T-helper 2 cell treated with Interferon-gamma antibody and Interleukin-4, amounts not matched to agents 5 μg/mL and 100 μg/mL, for 36 hours (primary cell): ENCODE results near the gene COL16A1.
"Not testable (repeated sequence)": the region's sequence is repeated elsewhere in the genome, so short reads cannot be mapped to it uniquely, and the experiment has no call there.

Experiments
- DNase-seq: peaks from one replicate; pipeline ENCODE4 v3.0.0; 2021; ENCODE audit warnings: low spot score
- H3K27ac Mint-ChIP-seq: one replicate; pipeline ENCODE4 v1.8.0; 2021; ENCODE audit warnings: mild to moderate bottlenecking, mixed read lengths
- H3K27me3 Mint-ChIP-seq: one replicate; pipeline ENCODE4 v1.8.0; 2021; ENCODE audit warnings: low read depth, mixed read lengths
- H3K36me3 Mint-ChIP-seq: one replicate; pipeline ENCODE4 v1.8.0; 2021; ENCODE audit warnings: low read depth, mixed read lengths
- H3K4me1 Mint-ChIP-seq: one replicate; pipeline ENCODE4 v1.8.0; 2021; ENCODE audit warnings: low read depth, mixed read lengths
- H3K4me3 Mint-ChIP-seq: one replicate; pipeline ENCODE4 v1.8.0; 2022; ENCODE audit warnings: mild to moderate bottlenecking, moderate library complexity, mixed read lengths
- H3K9me3 Mint-ChIP-seq: one replicate; pipeline ENCODE4 v1.8.0; 2021; ENCODE audit warnings: mixed read lengths

Gene COL16A1

GRCh38 chr1:31725777-31726535 is 22.1 kb upstream of the COL16A1 start:
- Mint-ChIP-seq H3K4me1 (no peaks in the 10 kb centered on the region), H3K4me3 (no peak overlapping the region), H3K9me3 (no peaks in the 10 kb centered on the region), H3K27me3 (no peaks in the 10 kb centered on the region), H3K27ac (no peak overlapping the region), H3K36me3 (no peaks in the 10 kb centered on the region)
- DNase-seq = no peak

DNA sequence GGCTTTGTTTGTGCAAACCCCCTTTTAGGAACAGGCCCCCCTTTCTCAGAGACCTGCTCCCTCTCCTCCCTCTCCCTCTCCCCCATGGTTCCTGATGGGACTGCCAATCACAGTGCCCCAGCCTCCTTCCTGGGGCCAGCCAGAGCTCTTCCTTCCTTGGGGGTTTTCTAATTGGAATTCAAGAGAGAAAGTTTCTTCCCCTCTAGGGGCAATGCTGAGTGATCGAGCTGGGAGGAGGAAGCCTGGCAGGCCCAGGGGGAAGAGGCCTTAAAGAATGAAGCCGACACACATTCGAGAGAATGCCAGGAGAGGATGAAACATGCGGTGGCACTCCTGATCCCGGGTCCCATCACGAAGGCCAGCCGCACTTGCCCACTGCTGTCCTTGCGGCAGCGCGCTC is 21.3 kb upstream of the COL16A1 start:
- H3K27ac Mint-ChIP-seq = no peak overlapping the region

DNA sequence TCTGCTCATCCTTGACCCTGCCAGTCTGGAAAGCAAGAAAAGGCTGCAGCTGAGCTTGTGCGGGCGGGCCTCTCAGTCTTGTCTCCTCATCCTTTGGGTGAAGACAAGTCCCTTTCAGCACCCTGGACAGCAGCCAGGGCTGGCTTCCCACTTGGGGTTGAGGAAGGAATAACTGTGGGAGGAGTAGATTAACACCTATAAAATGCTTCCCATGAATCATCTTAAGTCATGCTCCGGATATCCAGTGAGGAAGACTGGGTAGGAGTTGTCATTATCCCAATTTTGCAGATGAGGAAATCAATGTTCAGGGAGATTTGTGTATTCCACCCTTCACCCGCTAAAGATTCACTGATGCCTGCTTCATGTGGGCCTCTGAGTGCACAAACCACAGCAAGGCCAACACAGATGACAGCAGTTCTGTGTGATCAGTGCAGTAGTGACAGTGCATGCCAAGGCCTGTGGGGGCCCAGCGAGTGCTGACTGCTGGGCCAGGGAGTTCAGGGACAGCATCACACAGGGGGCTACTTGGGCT is 20.1 kb upstream of the COL16A1 start:
- Mint-ChIP-seq H3K27ac (no peak overlapping the region), H3K4me3 (no peak overlapping the region), H3K36me3 (no peaks in the 10 kb centered on the region), H3K9me3 (no peaks in the 10 kb centered on the region), H3K4me1 (no peaks in the 10 kb centered on the region), H3K27me3 (peaks cover under 1% of the 10 kb centered on the region)
- peak; percentile 37 for DNase-seq

More for the DNA sequence above, 21.3 kb upstream of the COL16A1 start:
- no peak for DNase-seq
- Mint-ChIP-seq H3K36me3 (no peaks in the 10 kb centered on the region), H3K4me1 (no peaks in the 10 kb centered on the region), H3K4me3 (no peak overlapping the region), H3K9me3 (no peaks in the 10 kb centered on the region), H3K27me3 (no peaks in the 10 kb centered on the region)

DNA sequence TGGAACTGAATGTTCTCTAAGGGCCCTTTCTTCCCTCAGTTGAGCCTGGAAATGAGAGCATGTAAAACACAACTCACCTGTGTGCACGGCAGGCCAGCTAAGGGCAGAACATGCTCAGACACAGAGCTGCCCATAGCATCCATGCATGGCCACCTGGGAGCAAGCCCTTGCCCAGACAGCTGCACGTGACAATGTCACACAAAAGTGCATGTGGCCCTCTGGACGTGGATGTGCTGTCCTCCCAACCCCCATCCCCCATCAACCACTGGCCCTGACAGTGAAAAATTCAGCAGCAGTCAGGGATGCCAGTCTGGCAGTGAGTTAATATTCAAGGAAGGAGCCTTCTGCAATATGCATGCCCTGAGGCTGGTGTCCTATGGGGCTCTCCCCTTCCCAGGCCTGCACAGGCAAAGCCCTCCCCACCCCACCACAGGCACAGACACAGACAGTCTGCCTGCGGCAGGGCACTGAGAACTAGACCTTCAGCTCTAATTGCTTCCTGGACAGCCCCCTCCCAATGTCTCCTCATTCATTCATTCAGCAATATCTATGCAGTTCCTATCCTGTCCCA is 14.6 kb upstream of the COL16A1 start:
- no peak overlapping the region for H3K27ac Mint-ChIP-seq
- H3K9me3 Mint-ChIP-seq = no peaks in the 10 kb centered on the region
- H3K36me3 Mint-ChIP-seq = no peaks in the 10 kb centered on the region
- H3K27me3 Mint-ChIP-seq = peaks cover 45% of the 10 kb centered on the region
- no peak for DNase-seq
- peaks cover 5% of the 10 kb centered on the region for H3K4me1 Mint-ChIP-seq
- no peak overlapping the region for H3K4me3 Mint-ChIP-seq

GRCh38 chr1:31717341-31717740 is 13.5 kb upstream of the COL16A1 start:
- Mint-ChIP-seq H3K9me3 (no peaks in the 10 kb centered on the region), H3K36me3 (no peaks in the 10 kb centered on the region), H3K4me1 (peaks cover 5% of the 10 kb centered on the region), H3K27ac (no peak overlapping the region), H3K4me3 (no peak overlapping the region), H3K27me3 (peaks cover 54% of the 10 kb centered on the region)
- DNase-seq = no peak

GRCh38 chr1:31715873-31716220 is 12.0 kb upstream of the COL16A1 start:
- H3K9me3 Mint-ChIP-seq = no peaks in the 10 kb centered on the region

GRCh38 chr1:31715087-31715872 is 11.5 kb upstream of the COL16A1 start:
- peaks cover 5% of the 10 kb centered on the region for H3K4me1 Mint-ChIP-seq
- no peak overlapping the region for H3K27ac Mint-ChIP-seq
- no peaks in the 10 kb centered on the region for H3K9me3 Mint-ChIP-seq
- peak overlapping the region; percentile 27 for H3K4me3 Mint-ChIP-seq
- H3K36me3 Mint-ChIP-seq = no peaks in the 10 kb centered on the region
- DNase-seq = no peak
- H3K27me3 Mint-ChIP-seq = peaks cover 61% of the 10 kb centered on the region

More at GRCh38 chr1:31715873-31716220, 12.0 kb upstream of the COL16A1 start:
- H3K36me3 Mint-ChIP-seq = no peaks in the 10 kb centered on the region
- peaks cover 5% of the 10 kb centered on the region for H3K4me1 Mint-ChIP-seq
- no peak overlapping the region for H3K4me3 Mint-ChIP-seq
- H3K27ac Mint-ChIP-seq = no peak overlapping the region
- peaks cover 61% of the 10 kb centered on the region for H3K27me3 Mint-ChIP-seq
- no peak for DNase-seq

- peaks cover 5% of the 10 kb centered on the region for H3K4me1 Mint-ChIP-seq
- no peak overlapping the region for H3K27ac Mint-ChIP-seq
- no peak for DNase-seq
- H3K9me3 Mint-ChIP-seq = no peaks in the 10 kb centered on the region
- H3K36me3 Mint-ChIP-seq = no peaks in the 10 kb centered on the region
- H3K27me3 Mint-ChIP-seq = peaks cover 64% of the 10 kb centered on the region
- peak overlapping the region; percentile 10 for H3K4me3 Mint-ChIP-seq
These were observed 10.7 kb upstream of the COL16A1 start for GRCh38 chr1:31714442-31715086.

GRCh38 chr1:31712630-31713029 is 8.8 kb upstream of the COL16A1 start:
- Mint-ChIP-seq H3K4me3 (no peak overlapping the region), H3K27ac (no peak overlapping the region), H3K27me3 (peaks cover 56% of the 10 kb centered on the region), H3K9me3 (no peaks in the 10 kb centered on the region), H3K4me1 (peaks cover 14% of the 10 kb centered on the region), H3K36me3 (no peaks in the 10 kb centered on the region)
- DNase-seq = no peak

GRCh38 chr1:31712068-31712467 is 8.3 kb upstream of the COL16A1 start:
- Mint-ChIP-seq H3K36me3 (no peaks in the 10 kb centered on the region), H3K4me1 (peaks cover 15% of the 10 kb centered on the region), H3K4me3 (no peak overlapping the region), H3K27ac (no peak overlapping the region), H3K27me3 (peaks cover 52% of the 10 kb centered on the region), H3K9me3 (no peaks in the 10 kb centered on the region)
- DNase-seq = no peak

- H3K27me3 Mint-ChIP-seq = peaks cover 40% of the 10 kb centered on the region
- DNase-seq = no peak
- H3K9me3 Mint-ChIP-seq = no peaks in the 10 kb centered on the region
- peaks cover 23% of the 10 kb centered on the region for H3K4me1 Mint-ChIP-seq
- H3K27ac Mint-ChIP-seq = no peak overlapping the region
- H3K36me3 Mint-ChIP-seq = no peaks in the 10 kb centered on the region
- no peak overlapping the region for H3K4me3 Mint-ChIP-seq
These were observed 4.5 kb upstream of the COL16A1 start for GRCh38 chr1:31708324-31708723.

DNA sequence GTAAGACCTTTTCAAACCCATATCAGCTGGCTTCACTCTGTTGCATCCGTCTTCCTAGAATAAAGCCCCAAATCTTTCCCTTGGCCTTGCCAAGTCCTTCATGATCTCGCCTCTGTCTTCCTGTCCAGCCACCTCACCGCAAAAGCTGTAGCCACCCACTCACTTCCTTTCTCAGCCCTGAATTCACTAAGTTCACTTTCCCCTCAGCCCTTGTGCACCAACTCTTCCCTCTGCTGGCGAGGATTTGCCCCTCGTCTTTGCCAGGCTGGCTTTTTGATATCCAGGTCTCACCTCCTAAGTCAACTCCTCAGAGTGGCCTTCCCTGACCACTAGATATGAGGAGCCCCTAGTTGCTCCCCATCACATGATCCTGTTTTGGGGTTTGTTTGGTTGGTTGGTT is 3.9 kb upstream of the COL16A1 start:
- Mint-ChIP-seq H3K4me1 (peaks cover 23% of the 10 kb centered on the region), H3K27me3 (peaks cover 40% of the 10 kb centered on the region), H3K4me3 (no peak overlapping the region), H3K27ac (no peak overlapping the region), H3K36me3 (no peaks in the 10 kb centered on the region), H3K9me3 (no peaks in the 10 kb centered on the region)
- peak; percentile 27 for DNase-seq

- H3K9me3 Mint-ChIP-seq, H3K36me3 Mint-ChIP-seq, H3K27ac Mint-ChIP-seq, H3K4me3 Mint-ChIP-seq, DNase-seq: not testable (repeated sequence)
- peaks cover 37% of the 10 kb centered on the region for H3K27me3 Mint-ChIP-seq
- H3K4me1 Mint-ChIP-seq = peaks cover 23% of the 10 kb centered on the region
These were observed 3.3 kb upstream of the COL16A1 start for GRCh38 chr1:31707059-31707600.
